ENCODE data around the gene USP48. TPM values are rescaled to one million over a fixed set of nuclear protein-coding genes. Genes with fewer than 3 reads are reported as not detected.

USP48 gene
- total and polyA plus RNA-seq, 2 of the 4 experiments (the other 2 are of a cell fraction): 24.7 to 25.0 TPM

- Histone ChIP-seq H3K4me3 (ENCODE audit: insufficient read depth, low read depth, low read length) (no peak overlapping the region), H3K9me3 (ENCODE audit: control insufficient read depth, insufficient read depth, low read length) (no peaks in the 10 kb centered on the region), H3K4me2 (ENCODE audit: low read depth, low read length) (no peak overlapping the region), H3K9me1 (ENCODE audit: insufficient read depth, low read length) (no peaks in the 10 kb centered on the region; the same call in 1 of the 2 replicates), H3K4ac (ENCODE audit: low read depth, low read length) (no peak overlapping the region), H2BK20ac (ENCODE audit: low read depth, low read length) (no peak overlapping the region), H4K20me1 (ENCODE audit: insufficient read depth, low read length) (no peaks in the 10 kb centered on the region), H2BK15ac (ENCODE audit: low read depth, low read length) (no peak overlapping the region), H3K27me3 (ENCODE audit: control insufficient read depth, insufficient read depth, low read length) (no peaks in the 10 kb centered on the region), H3K14ac (replicated peaks; ENCODE audit: low read depth, low read length) (no peak overlapping the region), H3K23ac (ENCODE audit: low read depth, low read length) (no peak overlapping the region), H2AK5ac (ENCODE audit: low read depth, low read length) (no peak overlapping the region), H2AFZ (replicated peaks; ENCODE audit: low read length, poor library complexity) (no peak overlapping the region), H2BK5ac (ENCODE audit: low read depth, low read length, poor library complexity, severe bottlenecking) (no peak overlapping the region), H3K4me1 (ENCODE audit: control insufficient read depth, insufficient read depth, low read length) (no peaks in the 10 kb centered on the region), H4K8ac (ENCODE audit: low read depth in 2 of 2, low read length in 2 of 2) (no peak overlapping the region), H3K79me1 (ENCODE audit: low read depth in 1 of 2, low read length in 2 of 2) (peaks cover 18 to 44% of the 10 kb centered on the region in 2 experiments), H3K27ac (ENCODE audit: insufficient read depth, low read length) (no peak overlapping the region), H3K18ac (ENCODE audit: low read depth, low read length) (no peak overlapping the region), H3K56ac (ENCODE audit: extremely low read depth, insufficient read depth, low read length) (no peak overlapping the region), H4K5ac (ENCODE audit: low read depth, low read length) (no peak overlapping the region), H3K9ac (ENCODE audit: low read depth, low read length) (no peak overlapping the region), H2BK120ac (ENCODE audit: low read depth, low read length) (no peak overlapping the region), H4K91ac (ENCODE audit: insufficient read depth, low read depth, low read length) (no peak overlapping the region), H3K36me3 (ENCODE audit: control insufficient read depth, insufficient read depth, low read length) (peaks cover 36% of the 10 kb centered on the region), H2AK9ac (replicated peaks; ENCODE audit: low read depth, low read length, poor library complexity) (no peak overlapping the region)
- DNase-seq (no peak), ATAC-seq (ENCODE audit: low read depth) (no peak)
- WGBS, 2 experiments (ENCODE audit: extremely low coverage in 2 of 2, insufficient read length in 1 of 2): no CpG with 5 or more reads among the region's 2 CpGs
- ChIA-PET POLR2A (ENCODE audit: unreplicated experiment) (no interaction called here), CTCF (interaction anchor here (0.7 kb wide), 2 partner anchors 213 to 1258 kb away, joined by 3 to 4 read pairs; no protein-coding TSS in a partner anchor)
- in situ Hi-C loops (cut with MboI; ENCODE audit: low sequenced_read_pairs) (no loop called here), dilution Hi-C loops (cut with HindIII; ENCODE audit: low sequenced_read_pairs, unreplicated experiment) (no loop called here), intact Hi-C loops (cut with micrococcal nuclease) (no loop called here)
- no TSS peak for BruUV-seq (replicated peaks)
- TF ChIP-seq MAFK (IDR thresholded peaks at IDR 0.05; ENCODE audit: low read depth, low read length): no peak
- TF ChIP-seq POLR2A (IDR thresholded peaks at IDR 0.05; ENCODE audit: low read depth, low read length): no peak
- TF ChIP-seq CTCF (conservative IDR thresholded peaks at IDR 0.05; ENCODE audit: low read depth, low read length): no peak
- TF ChIP-seq RFX5 (IDR thresholded peaks at IDR 0.05; ENCODE audit: low read depth, low read length): no peak
These were observed 32.1 kb downstream of the USP48 start for GRCh38 chr1:21750841-21751240.

Data from IMR-90 (cell line).